ENCODE results near the gene MBTPS1. TPM values are rescaled to one million over a fixed set of nuclear protein-coding genes. Genes with fewer than 3 reads are reported as not detected.

Gene MBTPS1
- total RNA-seq, 2 experiments from 2014 or later: 37.5 to 37.6 TPM

DNA sequence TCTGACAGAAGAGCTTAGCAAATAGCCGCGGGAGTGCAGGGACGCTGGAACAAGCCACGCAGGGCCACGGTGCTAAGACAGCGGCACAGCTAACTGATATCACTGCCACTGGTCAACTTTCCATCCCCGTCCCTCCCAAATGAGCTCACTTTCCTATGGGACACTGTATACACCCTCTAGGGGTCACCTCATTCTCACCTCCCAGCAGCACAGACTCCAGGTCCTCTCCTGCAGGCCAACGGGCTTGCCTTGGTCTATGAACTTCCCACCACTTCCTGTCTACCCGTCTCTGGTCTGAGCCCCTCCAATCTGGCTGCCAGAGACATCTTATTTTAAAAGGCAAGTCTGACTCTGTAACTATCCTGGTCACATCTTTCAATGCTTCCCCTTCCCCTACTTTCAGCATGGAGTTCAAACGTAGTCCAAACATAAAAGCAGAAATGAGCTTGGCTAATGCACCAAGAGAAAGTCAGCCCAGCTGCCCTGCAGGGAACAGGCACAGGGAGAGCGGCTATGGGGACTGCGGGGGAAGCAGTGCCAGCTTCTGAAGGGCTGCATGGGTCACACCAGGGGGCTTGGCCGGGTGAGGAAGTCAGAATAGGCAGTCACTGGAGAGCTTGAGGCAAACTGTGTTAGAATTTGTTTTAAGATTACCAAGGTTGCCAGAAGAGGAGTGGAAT lies 47.8 kb downstream of the MBTPS1 start:
- intact Hi-C loops (cut with micrococcal nuclease): no loop called here
- ChIA-PET CTCF (interaction anchor here (0.9 to 5.0 kb wide), 7 partner anchors 11 to 118 kb away, joined by 3 to 22 read pairs (median 6); partner anchors contain the start of gene TAF1C), POLR2A (no interaction called here)
- Mint-ChIP-seq H3K9me3 (no peaks in the 10 kb centered on the region), H3K36me3 (peaks cover 44% of the 10 kb centered on the region), H3K27me3 (no peaks in the 10 kb centered on the region), H3K4me3 (no peak overlapping the region), H3K27ac (no peak overlapping the region), H3K4me1 (ENCODE audit: low read depth) (no peaks in the 10 kb centered on the region)
- no peak for DNase-seq

DNA sequence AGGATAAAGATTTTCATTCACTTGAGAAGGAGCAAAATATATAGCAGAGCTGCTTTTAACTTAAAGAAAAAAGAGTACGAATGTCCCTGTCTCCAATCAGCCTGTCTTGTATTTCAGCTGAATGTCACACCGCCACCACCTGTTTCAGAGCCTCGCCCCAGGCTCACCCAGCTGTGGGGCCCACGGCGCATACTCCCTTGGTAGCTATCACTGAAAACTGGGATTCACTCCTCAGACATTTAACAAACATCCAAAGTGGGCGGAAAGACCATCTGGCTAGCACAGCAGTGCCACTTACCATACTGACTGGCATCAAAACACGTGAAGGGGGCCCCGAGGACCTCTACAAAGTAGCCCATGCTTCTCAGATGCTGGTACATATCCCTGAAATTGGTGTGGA lies 48.7 kb downstream of the MBTPS1 start:
- Mint-ChIP-seq H3K4me3 (no peak overlapping the region), H3K36me3 (peaks cover 44% of the 10 kb centered on the region), H3K4me1 (ENCODE audit: low read depth) (peaks cover 3% of the 10 kb centered on the region), H3K9me3 (no peaks in the 10 kb centered on the region), H3K27me3 (no peaks in the 10 kb centered on the region), H3K27ac (no peak overlapping the region)
- intact Hi-C loops (cut with micrococcal nuclease): no loop called here
- POLR2A ChIA-PET: no interaction called here
- DNase-seq: no peak
- CTCF ChIA-PET: interaction anchor here (1.2 to 8.3 kb wide), 7 partner anchors 11 to 241 kb away, joined by 3 to 110 read pairs (median 16); partner anchors contain the start of genes OSGIN1 and TAF1C

DNA sequence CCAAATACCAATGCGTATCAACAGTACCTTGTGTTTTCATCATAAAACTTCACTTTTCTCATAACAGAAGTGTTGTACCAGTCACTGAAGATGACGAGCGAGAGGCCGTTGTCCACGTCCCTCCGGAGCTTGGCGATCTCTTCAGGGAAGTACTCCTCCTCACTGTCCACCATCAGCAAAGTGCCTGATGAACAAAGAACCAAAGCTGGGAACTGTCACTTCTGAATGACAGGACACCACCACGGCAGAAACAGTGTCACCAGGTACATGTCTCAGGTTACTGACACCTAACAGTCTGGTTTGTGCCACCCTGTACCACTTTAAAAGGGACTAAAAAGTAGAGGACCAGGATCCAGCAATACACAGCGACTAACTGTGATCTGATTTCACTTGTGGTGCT lies 49.1 kb downstream of the MBTPS1 start:
- no peaks in the 10 kb centered on the region for H3K27me3 Mint-ChIP-seq
- intact Hi-C loops (cut with micrococcal nuclease): no loop called here
- H3K36me3 Mint-ChIP-seq: peaks cover 46% of the 10 kb centered on the region
- POLR2A ChIA-PET: no interaction called here
- peaks cover 7% of the 10 kb centered on the region for H3K4me1 Mint-ChIP-seq (ENCODE audit: low read depth)
- no peak overlapping the region for H3K4me3 Mint-ChIP-seq
- DNase-seq: no peak
- CTCF ChIA-PET: interaction anchor here (0.9 to 8.3 kb wide), 7 partner anchors 10 to 241 kb away, joined by 3 to 110 read pairs (median 16); partner anchors contain the start of genes OSGIN1 and TAF1C
- H3K9me3 Mint-ChIP-seq: no peaks in the 10 kb centered on the region
- no peak overlapping the region for H3K27ac Mint-ChIP-seq

DNA sequence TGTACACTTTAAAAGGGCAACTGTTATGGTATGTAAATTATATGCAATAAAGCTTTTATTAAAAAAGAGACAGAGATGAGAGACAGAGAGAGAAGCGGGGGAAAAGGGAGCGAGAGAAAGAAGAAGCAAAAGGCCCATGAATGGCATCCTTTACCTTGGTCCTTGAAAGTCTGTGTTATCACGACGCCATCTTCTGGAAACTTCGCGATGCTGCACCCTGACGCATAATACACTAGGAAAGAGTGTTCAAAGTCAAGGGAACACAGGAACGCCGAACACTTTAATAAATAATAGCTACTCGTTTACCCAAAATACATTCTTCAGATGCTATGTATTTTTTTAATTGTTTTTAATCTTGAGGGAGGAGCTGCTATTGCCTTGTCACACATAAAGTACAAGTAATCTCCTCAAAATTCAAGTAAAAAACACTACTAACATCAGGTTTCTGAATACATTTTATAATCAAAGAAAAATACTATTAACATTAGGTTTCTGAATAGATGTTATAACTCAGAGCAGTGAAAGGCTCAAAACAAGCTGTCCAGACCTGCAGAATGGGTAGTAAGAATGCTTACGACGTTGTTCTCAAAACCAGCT lies 51.1 kb downstream of the MBTPS1 start:
- CTCF ChIA-PET: interaction anchor here (0.7 to 8.3 kb wide), 23 partner anchors 8 to 897 kb away, joined by 3 to 110 read pairs (median 5); partner anchors contain the start of genes MBTPS1, OSGIN1 and TAF1C
- H3K9me3 Mint-ChIP-seq: no peaks in the 10 kb centered on the region
- intact Hi-C loops (cut with micrococcal nuclease): loop anchor here (1.0 kb wide), 2 partner anchors 97 to 109 kb away; partner anchors contain the start of gene NECAB2
- peaks cover 43% of the 10 kb centered on the region for H3K36me3 Mint-ChIP-seq
- peak; percentile 50 for DNase-seq
- POLR2A ChIA-PET: no interaction called here
- H3K27me3 Mint-ChIP-seq: no peaks in the 10 kb centered on the region
- H3K4me1 Mint-ChIP-seq (ENCODE audit: low read depth): peaks cover 7% of the 10 kb centered on the region
- H3K4me3 Mint-ChIP-seq: no peak overlapping the region
- H3K27ac Mint-ChIP-seq: no peak overlapping the region

DNA sequence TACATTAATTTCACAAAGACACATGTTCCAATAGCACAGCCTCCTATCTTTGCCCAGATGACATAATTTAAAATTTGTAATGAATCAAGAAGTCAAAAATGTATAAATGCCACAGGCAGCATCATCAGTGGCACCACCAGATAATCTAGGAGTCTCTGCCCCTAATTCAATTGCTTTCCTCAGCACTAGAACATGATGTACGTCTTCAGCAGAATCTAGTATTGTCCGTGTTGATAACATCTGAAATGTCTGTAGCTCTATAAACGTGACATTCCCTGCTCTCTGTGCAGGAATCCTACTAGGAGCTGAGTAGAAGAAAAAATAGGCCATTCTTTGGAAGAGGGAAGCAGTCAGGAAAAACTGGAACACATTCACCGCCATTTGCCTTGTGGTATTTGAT lies 52.8 kb downstream of the MBTPS1 start:
- Mint-ChIP-seq H3K4me1 (ENCODE audit: low read depth) (peaks cover 7% of the 10 kb centered on the region), H3K4me3 (no peak overlapping the region), H3K9me3 (no peaks in the 10 kb centered on the region), H3K27me3 (no peaks in the 10 kb centered on the region), H3K36me3 (peaks cover 43% of the 10 kb centered on the region), H3K27ac (no peak overlapping the region)
- intact Hi-C loops (cut with micrococcal nuclease): loop anchor here (5.0 kb wide), 1 partner anchor 237 kb away; no protein-coding TSS in a partner anchor
- no peak for DNase-seq
- POLR2A ChIA-PET: no interaction called here
- CTCF ChIA-PET: interaction anchor here (0.9 to 8.3 kb wide), 6 partner anchors 10 to 239 kb away, joined by 3 to 110 read pairs (median 5); partner anchors contain the start of genes OSGIN1 and TAF1C

DNA sequence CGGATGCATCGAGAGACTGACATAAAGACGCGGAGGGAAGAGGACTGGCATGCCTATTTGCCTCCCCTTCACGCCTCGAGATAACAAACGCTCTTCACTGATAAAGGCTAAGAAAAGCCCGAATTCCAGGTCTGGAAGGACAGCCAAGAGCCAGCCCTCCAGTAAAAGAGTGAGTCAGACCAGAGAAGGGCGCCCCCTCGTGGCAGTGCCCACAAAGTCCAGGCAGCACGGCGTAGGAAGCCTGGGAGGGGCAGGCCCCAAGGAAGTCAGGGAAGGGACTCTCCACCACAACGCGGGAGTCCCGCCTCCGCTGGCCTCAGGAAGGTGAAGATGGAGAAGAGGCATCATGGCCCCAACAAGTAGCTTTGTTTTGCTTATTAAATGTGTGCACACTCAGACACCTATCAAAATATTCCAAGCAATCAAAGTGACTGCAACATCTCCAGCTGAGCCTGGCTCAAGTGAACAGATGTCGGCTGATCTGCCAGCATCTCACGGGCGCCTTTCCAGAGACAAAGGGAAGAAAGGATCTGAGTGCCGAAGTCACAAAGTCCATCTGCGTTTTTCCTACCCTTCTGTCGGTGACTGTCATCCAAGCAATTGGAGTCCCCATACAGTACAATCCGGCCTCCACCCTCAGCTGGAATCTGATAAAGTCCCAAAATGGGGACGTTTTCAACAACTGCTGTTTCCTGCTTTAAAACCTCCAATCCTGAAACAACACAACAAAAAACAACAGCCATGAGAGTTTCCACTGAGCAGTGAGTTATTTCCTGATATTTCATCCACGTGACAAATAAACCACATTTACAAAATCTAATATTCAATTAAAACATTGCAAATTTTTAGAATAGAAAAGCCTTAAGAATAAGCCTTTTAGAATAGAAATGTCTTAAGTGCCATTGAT lies 53.8 kb downstream of the MBTPS1 start:
- peak; percentile 82 for DNase-seq
- CTCF ChIA-PET: interaction anchor here (0.5 to 8.3 kb wide), 11 partner anchors 12 to 390 kb away, joined by 3 to 110 read pairs (median 3); partner anchors contain the start of genes OSGIN1 and TAF1C
- H3K27ac Mint-ChIP-seq: no peak overlapping the region
- peaks cover 7% of the 10 kb centered on the region for H3K4me1 Mint-ChIP-seq (ENCODE audit: low read depth)
- H3K9me3 Mint-ChIP-seq: no peaks in the 10 kb centered on the region
- H3K4me3 Mint-ChIP-seq: no peak overlapping the region
- peaks cover 38% of the 10 kb centered on the region for H3K36me3 Mint-ChIP-seq
- POLR2A ChIA-PET: no interaction called here
- no peaks in the 10 kb centered on the region for H3K27me3 Mint-ChIP-seq
- intact Hi-C loops (cut with micrococcal nuclease): loop anchor here (5.0 kb wide), 1 partner anchor 236 kb away; no protein-coding TSS in a partner anchor

DNA sequence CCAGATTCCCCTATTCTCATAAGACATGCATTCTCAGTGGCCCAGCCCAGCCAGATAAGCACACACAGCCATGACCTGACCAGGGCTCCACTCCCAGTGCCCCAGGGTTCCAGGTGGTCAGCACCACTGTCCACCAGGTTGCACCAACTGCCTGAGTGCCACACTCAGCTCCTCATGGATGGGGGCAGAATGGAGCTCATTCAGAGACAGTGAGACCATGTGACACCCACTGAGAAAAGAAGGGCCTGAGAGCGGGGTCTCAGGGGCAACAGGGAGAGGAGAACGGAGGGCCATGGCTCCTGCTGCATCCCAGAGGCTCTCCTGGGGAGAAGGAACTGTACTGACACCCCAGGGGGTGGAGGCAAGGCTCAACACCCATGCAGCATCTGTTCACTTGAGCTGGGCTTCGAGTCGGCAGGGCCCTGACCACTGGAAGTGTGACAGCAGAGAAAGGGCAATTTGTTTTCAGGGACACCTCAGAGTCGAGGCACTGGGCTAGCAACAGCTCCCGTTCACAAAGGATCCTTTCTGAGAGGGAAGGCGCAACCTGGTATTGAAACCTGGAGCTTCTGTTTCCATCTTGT lies 55.4 kb downstream of the MBTPS1 start:
- H3K4me1 Mint-ChIP-seq (ENCODE audit: low read depth): peaks cover 7% of the 10 kb centered on the region
- peaks cover 34% of the 10 kb centered on the region for H3K36me3 Mint-ChIP-seq
- no peaks in the 10 kb centered on the region for H3K27me3 Mint-ChIP-seq
- CTCF ChIA-PET: interaction anchor here (1.2 to 8.3 kb wide), 3 partner anchors 105 to 134 kb away, joined by 3 to 110 read pairs (median 10); partner anchors contain the start of genes OSGIN1 and TAF1C
- POLR2A ChIA-PET: interaction anchor here (0.6 to 0.8 kb wide), 2 partner anchors 104 to 107 kb away, joined by 3 read pairs; no protein-coding TSS in a partner anchor
- intact Hi-C loops (cut with micrococcal nuclease): loop anchor here (5.0 kb wide), 1 partner anchor 234 kb away; no protein-coding TSS in a partner anchor
- no peak overlapping the region for H3K27ac Mint-ChIP-seq
- no peak overlapping the region for H3K4me3 Mint-ChIP-seq
- no peaks in the 10 kb centered on the region for H3K9me3 Mint-ChIP-seq
- no peak for DNase-seq

DNA sequence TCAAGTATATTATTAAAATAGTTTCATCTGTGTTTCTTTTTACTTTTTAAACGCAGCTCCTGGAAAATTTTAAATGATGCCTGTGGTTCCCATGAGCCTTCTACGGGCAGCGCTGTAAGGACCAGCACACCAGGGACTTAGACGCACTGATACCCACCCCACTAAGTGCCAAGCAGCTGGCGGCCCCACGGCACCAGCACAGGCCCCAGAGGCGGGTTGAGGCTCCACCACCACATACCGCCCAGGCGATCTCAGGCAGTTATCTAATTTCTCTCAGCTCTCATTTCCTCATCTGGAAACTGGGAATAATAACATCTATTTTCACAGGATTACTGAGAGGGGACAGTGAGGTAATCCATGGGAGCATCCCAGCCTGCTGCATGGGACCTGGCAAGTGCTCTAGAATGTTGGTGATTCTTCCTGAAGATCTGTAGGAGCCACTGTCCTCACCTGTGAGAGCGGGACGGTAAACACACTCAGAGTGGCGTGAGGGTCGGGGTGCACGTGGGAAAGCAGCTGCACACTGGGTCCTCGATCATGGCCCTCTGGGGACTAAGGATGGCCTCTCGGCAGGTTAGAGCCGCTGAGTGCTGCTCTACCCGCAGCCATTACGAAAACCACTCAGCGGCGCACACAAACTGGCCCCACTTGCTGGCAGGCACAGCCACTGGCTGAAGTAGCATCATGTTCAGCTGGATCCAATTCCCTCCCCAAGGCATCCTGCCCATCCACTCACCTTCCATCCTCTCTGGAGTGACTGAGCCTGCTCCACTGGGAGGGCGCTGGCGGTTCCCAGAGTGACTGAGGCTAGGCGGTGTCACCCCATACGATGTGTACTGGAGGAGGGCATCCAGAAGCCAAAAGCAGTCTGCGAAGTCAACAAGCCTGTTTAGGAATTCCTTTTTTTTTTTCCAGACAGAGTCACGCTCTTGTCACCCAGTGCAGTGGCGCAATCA lies 56.5 kb downstream of the MBTPS1 start:
- Mint-ChIP-seq H3K27me3 (no peaks in the 10 kb centered on the region), H3K9me3 (no peaks in the 10 kb centered on the region), H3K27ac (no peak overlapping the region), H3K4me1 (ENCODE audit: low read depth) (peaks cover 7% of the 10 kb centered on the region), H3K4me3 (no peak overlapping the region), H3K36me3 (peaks cover 31% of the 10 kb centered on the region)
- POLR2A ChIA-PET: interaction anchor here (0.8 kb wide), 1 partner anchor 103 kb away, joined by 3 read pairs; no protein-coding TSS in a partner anchor
- intact Hi-C loops (cut with micrococcal nuclease): loop anchor here (5.0 kb wide), 1 partner anchor 233 kb away; no protein-coding TSS in a partner anchor
- CTCF ChIA-PET: interaction anchor here (1.0 to 8.3 kb wide), 4 partner anchors 25 to 133 kb away, joined by 3 to 110 read pairs (median 6); partner anchors contain the start of gene OSGIN1
- DNase-seq: no peak

DNA sequence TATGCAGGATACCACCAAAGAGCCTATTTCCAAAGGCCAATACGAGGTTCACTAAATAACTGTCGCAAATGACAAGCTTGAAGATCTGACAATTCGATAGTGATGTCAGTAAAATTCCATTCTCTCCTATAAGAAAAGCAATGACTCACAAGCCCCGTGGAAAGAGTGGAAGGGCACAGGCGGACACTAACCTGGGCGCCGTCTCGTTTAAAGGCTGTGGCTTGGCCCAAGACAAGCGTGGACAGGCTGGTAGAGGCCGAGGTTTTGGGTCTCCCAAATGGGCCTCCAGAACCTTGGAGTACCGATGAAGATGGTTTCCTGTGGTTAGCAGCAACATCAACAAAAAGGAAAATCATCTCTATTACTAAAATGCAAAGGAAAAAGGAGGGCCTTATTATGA lies 57.6 kb downstream of the MBTPS1 start:
- DNase-seq: no peak
- H3K36me3 Mint-ChIP-seq: peaks cover 37% of the 10 kb centered on the region
- H3K27me3 Mint-ChIP-seq: no peaks in the 10 kb centered on the region
- no peak overlapping the region for H3K27ac Mint-ChIP-seq
- H3K9me3 Mint-ChIP-seq: no peaks in the 10 kb centered on the region
- H3K4me1 Mint-ChIP-seq (ENCODE audit: low read depth): peaks cover 7% of the 10 kb centered on the region
- ChIA-PET POLR2A (no interaction called here), CTCF (interaction anchor here (1.0 to 3.2 kb wide), 4 partner anchors 8 to 132 kb away, joined by 3 to 16 read pairs (median 6); no protein-coding TSS in a partner anchor)
- H3K4me3 Mint-ChIP-seq: no peak overlapping the region
- intact Hi-C loops (cut with micrococcal nuclease): no loop called here

DNA sequence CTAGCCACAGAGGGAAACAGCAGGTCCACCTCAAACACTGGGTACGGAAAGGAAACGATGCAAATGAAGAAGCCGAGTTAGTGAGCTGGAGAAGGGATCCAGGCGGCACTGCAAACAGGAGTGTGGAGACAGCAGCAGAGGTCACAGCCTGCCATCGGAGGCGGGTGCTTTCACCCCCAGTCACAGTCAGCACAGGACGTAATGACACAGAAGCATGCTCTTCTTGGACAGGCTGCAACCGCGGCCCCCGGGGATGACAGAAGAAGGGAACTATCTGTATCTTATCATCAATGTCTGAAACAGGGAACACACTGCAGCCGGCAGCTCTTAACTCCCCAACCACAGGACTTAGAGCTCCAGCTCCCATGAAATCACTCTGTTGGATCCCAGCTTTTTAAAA lies 58.1 kb downstream of the MBTPS1 start:
- POLR2A ChIA-PET: no interaction called here
- Mint-ChIP-seq H3K27ac (no peak overlapping the region), H3K36me3 (peaks cover 39% of the 10 kb centered on the region)

More for the DNA sequence above, 58.1 kb downstream of the MBTPS1 start:
- Mint-ChIP-seq H3K9me3 (no peaks in the 10 kb centered on the region), H3K4me3 (no peak overlapping the region), H3K4me1 (ENCODE audit: low read depth) (peaks cover 7% of the 10 kb centered on the region), H3K27me3 (no peaks in the 10 kb centered on the region)
- CTCF ChIA-PET: interaction anchor here (1.0 to 3.2 kb wide), 3 partner anchors 8 to 132 kb away, joined by 3 to 16 read pairs (median 9); no protein-coding TSS in a partner anchor
- DNase-seq: no peak
- intact Hi-C loops (cut with micrococcal nuclease): no loop called here
